ENCODE results near the gene AXIN1.

DNA sequence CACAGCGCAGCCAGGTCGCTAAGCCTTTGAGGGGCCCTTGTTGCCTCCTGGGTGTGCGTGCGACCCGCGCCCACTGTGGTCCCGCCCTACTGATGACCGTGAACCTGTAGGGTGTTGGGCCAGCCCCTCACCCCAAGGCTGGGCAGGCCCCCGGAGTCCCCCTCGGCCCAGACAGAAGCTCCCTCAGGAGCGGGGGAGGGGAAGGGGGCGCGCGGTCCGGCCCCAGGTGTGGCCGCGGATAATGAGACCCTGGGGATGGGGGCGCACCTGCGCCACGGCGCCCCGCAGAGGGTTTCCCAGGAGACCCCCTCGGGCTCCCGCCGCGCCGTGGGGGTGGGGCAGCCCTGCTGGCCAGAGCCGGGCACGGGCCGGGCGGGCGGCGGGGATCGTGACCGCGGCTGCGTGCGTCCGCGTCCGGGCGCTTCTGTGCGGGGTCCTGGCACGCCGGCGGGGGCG is 72.5 kb downstream of the AXIN1 start:
- TF ChIP-seq, protein P1, sequence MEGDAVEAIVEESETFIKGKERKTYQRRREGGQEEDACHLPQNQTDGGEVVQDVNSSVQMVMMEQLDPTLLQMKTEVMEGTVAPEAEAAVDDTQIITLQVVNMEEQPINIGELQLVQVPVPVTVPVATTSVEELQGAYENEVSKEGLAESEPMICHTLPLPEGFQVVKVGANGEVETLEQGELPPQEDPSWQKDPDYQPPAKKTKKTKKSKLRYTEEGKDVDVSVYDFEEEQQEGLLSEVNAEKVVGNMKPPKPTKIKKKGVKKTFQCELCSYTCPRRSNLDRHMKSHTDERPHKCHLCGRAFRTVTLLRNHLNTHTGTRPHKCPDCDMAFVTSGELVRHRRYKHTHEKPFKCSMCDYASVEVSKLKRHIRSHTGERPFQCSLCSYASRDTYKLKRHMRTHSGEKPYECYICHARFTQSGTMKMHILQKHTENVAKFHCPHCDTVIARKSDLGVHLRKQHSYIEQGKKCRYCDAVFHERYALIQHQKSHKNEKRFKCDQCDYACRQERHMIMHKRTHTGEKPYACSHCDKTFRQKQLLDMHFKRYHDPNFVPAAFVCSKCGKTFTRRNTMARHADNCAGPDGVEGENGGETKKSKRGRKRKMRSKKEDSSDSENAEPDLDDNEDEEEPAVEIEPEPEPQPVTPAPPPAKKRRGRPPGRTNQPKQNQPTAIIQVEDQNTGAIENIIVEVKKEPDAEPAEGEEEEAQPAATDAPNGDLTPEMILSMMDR (IDR thresholded peaks at IDR 0.05) = no peak
- no peak for TF ChIP-seq POLR2A (IDR thresholded peaks at IDR 0.05)
